SK-N-SH (cell line): ENCODE data around the gene MYO16. TPM values are rescaled to one million over a fixed set of nuclear protein-coding genes. Genes with fewer than 3 reads are reported as not detected.

ENCODE experiments used
- CTCF ChIA-PET: fragments of 300-600, 350-600 bp; formaldehyde crosslinking; extraction: SDS; loops from one replicate; lab custom pipeline; 2021; lab: Yijun Ruan, JAX
- POLR2A ChIA-PET: fragments of 350-600 bp; sonication (Branson Sonifier 250); formaldehyde crosslinking; extraction: SDS; loops from one replicate; lab custom pipeline; 2020; ENCODE audit warnings: antibody characterized with exemption, inconsistent platforms; lab: Yijun Ruan, JAX
- DNase-seq: peaks from one replicate; pipeline ENCODE4 v3.0.0; 2012
- H2AFZ ChIP-seq: fragments of 200-600 bp; sonication (generic); 2 replicates; pipeline ENCODE4 v1.8.1; 2016; ENCODE audit warnings: antibody characterized with exemption, mild to moderate bottlenecking, low read depth
- H3F3A ChIP-seq: fragments of 200-600 bp; sonication (generic); replicated peaks from 2 replicates; pipeline ENCODE3; 2016; ENCODE audit warnings: antibody characterized with exemption, mild to moderate bottlenecking; ENCODE audit not compliant: insufficient read depth
- H3K27ac ChIP-seq, 2 experiments: fragments of 200-500 bp in 1 of 2; fragments of 200-600 bp in 1 of 2; sonication (Bioruptor generic) in 1 of 2; sonication (generic), shearing (Covaris generic) in 1 of 2; 2 replicates each; pipeline versions ENCODE4 v1.5.1 to v1.6.1; 2014 to 2016; ENCODE audit warnings: low read depth in 2 of 2, inconsistent platforms in 1 of 2, low read length in 1 of 2, mild to moderate bottlenecking in 1 of 2, mixed read lengths in 1 of 2
- H3K27me3 ChIP-seq: fragments of 200-600 bp; sonication (generic), shearing (Covaris generic); 2 replicates; pipeline ENCODE4 v1.6.1; 2016; ENCODE audit warnings: mixed run types; ENCODE audit not compliant: insufficient read depth
- H3K36me3 ChIP-seq, 2 experiments: fragments of 200-500 bp in 1 of 2; fragments of 200-600 bp in 1 of 2; sonication (Bioruptor generic) in 1 of 2; sonication (generic) in 1 of 2; replicated peaks in 1 of 2; 2 replicates each; pipeline versions ENCODE3 to v1.5.1; 2014 to 2016; ENCODE audit warnings: low read length in 1 of 2, mild to moderate bottlenecking in 1 of 2; ENCODE audit not compliant: insufficient read depth in 2 of 2, control insufficient read depth in 1 of 2
- H3K4me1 ChIP-seq, 2 experiments: fragments of 200-500 bp in 1 of 2; fragments of 200-600 bp in 1 of 2; sonication (Bioruptor generic) in 1 of 2; sonication (generic), shearing (Covaris generic) in 1 of 2; 2 replicates each; pipeline versions ENCODE4 v1.5.1 to v1.6.1; 2014 to 2016; ENCODE audit warnings: low read depth in 1 of 2, low read length in 1 of 2, mixed run types in 1 of 2; ENCODE audit not compliant: insufficient read depth in 2 of 2, control insufficient read depth in 1 of 2
- H3K4me2 ChIP-seq: fragments of 200-600 bp; sonication (generic), shearing (Covaris generic); 2 replicates; pipeline ENCODE4 v1.6.1; 2017; ENCODE audit warnings: mixed run types
- H3K4me3 ChIP-seq, 2 experiments: fragments of 200-500 bp in 1 of 2; fragments of 200-600 bp in 1 of 2; sonication (Bioruptor generic) in 1 of 2; sonication (generic), shearing (Covaris generic) in 1 of 2; 2 replicates each; pipeline versions ENCODE4 v1.5.1 to v1.8.1; 2014 to 2016; ENCODE audit warnings: low read depth in 2 of 2, inconsistent platforms in 1 of 2, low read length in 1 of 2, mild to moderate bottlenecking in 1 of 2, mixed read lengths in 1 of 2, moderate library complexity in 1 of 2
- H3K79me2 ChIP-seq: fragments of 200-600 bp; sonication (generic); 2 replicates; pipeline ENCODE4 v1.8.1; 2017; ENCODE audit warnings: mild to moderate bottlenecking; ENCODE audit not compliant: insufficient read depth
- H3K9ac ChIP-seq: fragments of 200-600 bp; sonication (generic); 2 replicates; pipeline ENCODE4 v1.6.1; 2017; ENCODE audit warnings: mixed run types
- H3K9me2 ChIP-seq: fragments of 200-600 bp; sonication (generic); 2 replicates; pipeline ENCODE4 v1.6.1; 2017; ENCODE audit warnings: mixed run types
- H3K9me3 ChIP-seq: fragments of 200-600 bp; sonication (generic); 2 replicates; pipeline ENCODE4 v1.6.1; 2017; ENCODE audit warnings: mixed run types, mild to moderate bottlenecking, moderate library complexity
- H4K20me1 ChIP-seq: fragments of 200-600 bp; sonication (generic); 2 replicates; pipeline ENCODE4 v1.6.1; 2017; ENCODE audit warnings: mild to moderate bottlenecking, mixed run types; ENCODE audit not compliant: insufficient read depth
- CHD2 ChIP-seq: fragments of 150-350 bp; IDR thresholded peaks from 2 replicates; pipeline ENCODE4 v1.6.1; 2018; ENCODE audit warnings: low read length; ENCODE audit not compliant: partially characterized antibody
- ELF1 ChIP-seq: IDR thresholded peaks from 2 replicates; pipeline ENCODE4 v1.4.0; 2012
- EP300 ChIP-seq, 2 experiments: IDR thresholded peaks; 2 replicates each; pipeline versions ENCODE4 v1.4.0 to v1.6.1; 2012; ENCODE audit warnings: borderline replicate concordance in 1 of 2, low read depth in 1 of 2, low read length in 1 of 2
- EZH2phosphoT487 ChIP-seq: fragments of 200-600 bp; sonication (generic); IDR thresholded peaks from 2 replicates; pipeline ENCODE4 v1.6.1; 2017; ENCODE audit warnings: low read depth, mixed run types, mild to moderate bottlenecking, antibody characterized with exemption, moderate library complexity, borderline replicate concordance
- JUND ChIP-seq: IDR thresholded peaks from 2 replicates; pipeline ENCODE4 v1.4.0; 2012
- MEF2A ChIP-seq: IDR thresholded peaks from 2 replicates; pipeline ENCODE4 v1.4.0; 2012; ENCODE audit warnings: low read depth, borderline replicate concordance
- NFIC ChIP-seq: IDR thresholded peaks from 2 replicates; pipeline ENCODE4 v1.4.0; 2012; ENCODE audit warnings: borderline replicate concordance
- POLR2AphosphoS5 ChIP-seq: IDR thresholded peaks from 2 replicates; pipeline ENCODE4 v1.6.1; 2012; ENCODE audit warnings: low read depth, low read length
- RCOR1 ChIP-seq: fragments of 150-350 bp; IDR thresholded peaks from 2 replicates; pipeline ENCODE4 v1.6.1; 2017; ENCODE audit warnings: antibody characterized with exemption, low read length
- REST ChIP-seq: IDR thresholded peaks from 2 replicates; pipeline ENCODE4 v1.6.1; 2012; ENCODE audit warnings: mild to moderate bottlenecking, low read depth, low read length, moderate library complexity
- RFX5 ChIP-seq: IDR thresholded peaks from 2 replicates; pipeline ENCODE4 v1.6.1; 2012; ENCODE audit warnings: mild to moderate bottlenecking, improper control_type of control experiment, low read length
- RXRA ChIP-seq: IDR thresholded peaks from 2 replicates; pipeline ENCODE4 v1.4.0; 2012; ENCODE audit warnings: low read depth, mild to moderate bottlenecking, borderline replicate concordance
- SIN3A ChIP-seq: IDR thresholded peaks from 2 replicates; pipeline ENCODE4 v1.6.1; 2012; ENCODE audit warnings: low read depth, mild to moderate bottlenecking, low read length, moderate library complexity, borderline replicate concordance
- SMC3 ChIP-seq: IDR thresholded peaks from 2 replicates; pipeline ENCODE4 v1.6.1; 2012; ENCODE audit warnings: low read depth, low read length, improper control_type of control experiment
- TAF1 ChIP-seq: IDR thresholded peaks from 2 replicates; pipeline ENCODE4 v1.6.1; 2012; ENCODE audit warnings: low read depth, mild to moderate bottlenecking, low read length, moderate library complexity, borderline replicate concordance
- USF1 ChIP-seq: IDR thresholded peaks from 2 replicates; pipeline ENCODE4 v1.4.0; 2012; ENCODE audit warnings: low read depth, borderline replicate concordance
- YY1 ChIP-seq: IDR thresholded peaks from 2 replicates; pipeline ENCODE4 v1.4.0; 2012; ENCODE audit warnings: low read depth, mild to moderate bottlenecking
- WGBS: methylation state at CpG from one replicate; pipeline ENCODE4 v1.1.6; 2017; ENCODE audit warnings: low lambda C conversion rate; 5-methylcytosine and 5-hydroxymethylcytosine counted together
- polyA plus RNA-seq, 3 experiments: library from polyadenylated mRNA; depleted of rRNA; stranded (reverse); fragments of >200 nt; gene quantifications; 2 replicates each; pipeline ENCODE4 v1.2.3, GENCODE V29; 2012
- TF ChIP-seq, protein P1 (sequence below): fragments of 200-600 bp; sonication (generic); IDR thresholded peaks from 2 replicates; pipeline ENCODE4 v1.6.1; 2017; ENCODE audit warnings: antibody characterized with exemption, mild to moderate bottlenecking, moderate library complexity
- TF ChIP-seq, protein P2 (sequence below): IDR thresholded peaks from 2 replicates; pipeline ENCODE4; 2012
- TF ChIP-seq, protein P3 (sequence below): fragments of 150-350 bp; IDR thresholded peaks from 2 replicates; pipeline ENCODE4 v1.6.1; 2016; ENCODE audit warnings: mild to moderate bottlenecking, low read depth, low read length

Gene MYO16
- polyA plus RNA-seq, 1 of the 3 experiments (the other 2 are of a cell fraction) = 0.07 TPM

- H3K9me2 ChIP-seq = no peaks in the 10 kb centered on the region
- no peaks in the 10 kb centered on the region for H3K36me3 ChIP-seq
- no peaks in the 10 kb centered on the region for H3K4me1 ChIP-seq
- H3K4me3 ChIP-seq = no peak overlapping the region
- no peaks in the 10 kb centered on the region for H3K79me2 ChIP-seq
- POLR2A ChIA-PET = no interaction called here
- no peak overlapping the region for H3K4me2 ChIP-seq
- no peaks in the 10 kb centered on the region for H3K27me3 ChIP-seq
- DNase-seq = no peak
- no peaks in the 10 kb centered on the region for H3K9me3 ChIP-seq
- CTCF ChIA-PET = no interaction called here
- WGBS = 67% methylated on average over 4 of the region's 4 CpGs
- H3F3A ChIP-seq = peaks cover 4% of the 10 kb centered on the region
- no peak overlapping the region for H3K27ac ChIP-seq
- no peaks in the 10 kb centered on the region for H4K20me1 ChIP-seq
- TF ChIP-seq SIN3A (no peak), JUND (no peak), POLR2AphosphoS5 (no peak), RFX5 (no peak), REST (no peak), CHD2 (no peak), EZH2phosphoT487 (no peak), TAF1 (no peak), MEF2A (no peak), RXRA (no peak), ELF1 (no peak), SMC3 (no peak), YY1 (no peak), NFIC (no peak), RCOR1 (no peak), USF1 (no peak), EP300 (IDR thresholded peaks at IDR 0.05; ENCODE audit: borderline replicate concordance in 1 of 2, low read depth in 1 of 2, low read length in 1 of 2) (no peak)
- TF ChIP-seq, protein P1, sequence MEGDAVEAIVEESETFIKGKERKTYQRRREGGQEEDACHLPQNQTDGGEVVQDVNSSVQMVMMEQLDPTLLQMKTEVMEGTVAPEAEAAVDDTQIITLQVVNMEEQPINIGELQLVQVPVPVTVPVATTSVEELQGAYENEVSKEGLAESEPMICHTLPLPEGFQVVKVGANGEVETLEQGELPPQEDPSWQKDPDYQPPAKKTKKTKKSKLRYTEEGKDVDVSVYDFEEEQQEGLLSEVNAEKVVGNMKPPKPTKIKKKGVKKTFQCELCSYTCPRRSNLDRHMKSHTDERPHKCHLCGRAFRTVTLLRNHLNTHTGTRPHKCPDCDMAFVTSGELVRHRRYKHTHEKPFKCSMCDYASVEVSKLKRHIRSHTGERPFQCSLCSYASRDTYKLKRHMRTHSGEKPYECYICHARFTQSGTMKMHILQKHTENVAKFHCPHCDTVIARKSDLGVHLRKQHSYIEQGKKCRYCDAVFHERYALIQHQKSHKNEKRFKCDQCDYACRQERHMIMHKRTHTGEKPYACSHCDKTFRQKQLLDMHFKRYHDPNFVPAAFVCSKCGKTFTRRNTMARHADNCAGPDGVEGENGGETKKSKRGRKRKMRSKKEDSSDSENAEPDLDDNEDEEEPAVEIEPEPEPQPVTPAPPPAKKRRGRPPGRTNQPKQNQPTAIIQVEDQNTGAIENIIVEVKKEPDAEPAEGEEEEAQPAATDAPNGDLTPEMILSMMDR = no peak
- TF ChIP-seq, protein P2, sequence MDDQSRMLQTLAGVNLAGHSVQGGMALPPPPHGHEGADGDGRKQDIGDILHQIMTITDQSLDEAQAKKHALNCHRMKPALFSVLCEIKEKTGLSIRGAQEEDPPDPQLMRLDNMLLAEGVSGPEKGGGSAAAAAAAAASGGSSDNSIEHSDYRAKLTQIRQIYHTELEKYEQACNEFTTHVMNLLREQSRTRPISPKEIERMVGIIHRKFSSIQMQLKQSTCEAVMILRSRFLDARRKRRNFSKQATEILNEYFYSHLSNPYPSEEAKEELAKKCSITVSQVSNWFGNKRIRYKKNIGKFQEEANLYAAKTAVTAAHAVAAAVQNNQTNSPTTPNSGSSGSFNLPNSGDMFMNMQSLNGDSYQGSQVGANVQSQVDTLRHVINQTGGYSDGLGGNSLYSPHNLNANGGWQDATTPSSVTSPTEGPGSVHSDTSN = no peak
- TF ChIP-seq, protein P3, sequence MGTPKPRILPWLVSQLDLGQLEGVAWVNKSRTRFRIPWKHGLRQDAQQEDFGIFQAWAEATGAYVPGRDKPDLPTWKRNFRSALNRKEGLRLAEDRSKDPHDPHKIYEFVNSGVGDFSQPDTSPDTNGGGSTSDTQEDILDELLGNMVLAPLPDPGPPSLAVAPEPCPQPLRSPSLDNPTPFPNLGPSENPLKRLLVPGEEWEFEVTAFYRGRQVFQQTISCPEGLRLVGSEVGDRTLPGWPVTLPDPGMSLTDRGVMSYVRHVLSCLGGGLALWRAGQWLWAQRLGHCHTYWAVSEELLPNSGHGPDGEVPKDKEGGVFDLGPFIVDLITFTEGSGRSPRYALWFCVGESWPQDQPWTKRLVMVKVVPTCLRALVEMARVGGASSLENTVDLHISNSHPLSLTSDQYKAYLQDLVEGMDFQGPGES = no peak
- TF ChIP-seq, all 33 proteins: peak for 0
- Histone ChIP-seq H3K9ac (no peak overlapping the region), H2AFZ (no peak overlapping the region)
These were observed 476.5 kb downstream of the MYO16 start for GRCh38 chr13:109105899-109106298.
